Stimulated activated naive CD8-positive, alpha-beta T cell treated with anti-CD3 and anti-CD28 coated beads, Interleukin-15, Interleukin-2, amounts not matched to agents 100 U/mL and 50 U/mL, for 24 hours (primary cell): ENCODE measurements around the gene UBN1.

Experiments used
- ATAC-seq: fragments of 150-1000 bp; cut with Tn5 transposase; one replicate; pipeline ENCODE4 v1.10.0; 2021
- DNase-seq: peaks from one replicate; pipeline ENCODE4 v3.0.0; 2021

The UBN1 gene

DNA sequence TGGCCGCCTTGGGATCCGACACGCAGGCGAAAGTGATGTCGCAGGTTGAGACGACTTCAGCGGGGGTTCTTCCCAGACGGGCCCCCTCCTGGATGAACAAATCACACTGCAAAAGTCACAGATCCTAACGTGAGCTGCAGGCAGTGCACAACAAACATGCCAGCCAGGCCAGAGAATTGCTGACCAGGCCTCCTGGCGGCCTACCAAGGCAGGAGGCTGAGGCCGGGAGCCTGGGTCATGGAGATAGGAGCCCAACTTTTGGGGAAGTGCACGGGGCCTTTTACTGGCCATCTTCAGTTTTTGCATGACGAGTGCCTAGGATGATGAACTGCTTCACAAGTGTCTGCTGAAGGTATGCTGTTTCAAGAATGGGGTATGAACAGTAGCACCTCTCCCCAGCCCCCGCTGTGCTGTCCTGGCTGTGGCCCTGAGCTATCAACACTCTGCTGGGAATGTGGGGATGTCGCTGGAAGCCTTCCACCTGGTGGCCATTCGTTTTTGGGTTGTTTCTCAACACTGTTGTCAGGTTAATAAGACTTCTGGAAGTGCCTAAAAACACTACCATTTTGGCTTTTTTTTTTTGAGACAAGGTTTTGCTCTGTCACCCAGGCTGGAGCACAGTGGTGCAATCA is 32.6 kb upstream of the UBN1 start:
- no peak for DNase-seq
- ATAC-seq = no peak

DNA sequence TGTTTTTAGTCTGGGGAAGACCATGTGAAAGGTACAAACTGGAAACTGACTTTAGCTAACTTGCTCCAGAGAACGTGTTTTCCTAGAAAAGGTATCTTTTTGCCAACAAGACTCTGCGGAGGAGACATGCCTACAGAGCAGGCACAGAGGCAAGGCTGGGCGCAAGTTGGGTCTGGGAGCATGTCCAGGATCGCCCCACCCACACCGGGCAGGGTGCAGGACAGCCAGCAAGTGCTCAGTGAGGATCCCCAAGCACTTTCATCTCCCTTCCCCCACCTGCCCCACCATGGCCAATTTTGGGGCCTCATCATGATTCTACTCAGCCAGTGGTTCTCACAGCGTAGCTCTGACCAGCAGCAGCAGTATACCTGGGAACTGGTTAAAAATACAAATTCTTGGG is 26.6 kb upstream of the UBN1 start:
- ATAC-seq (no peak), DNase-seq (no peak)

GRCh38 chr16:4825196-4825595 is 22.1 kb upstream of the UBN1 start:
- DNase-seq = no peak
- ATAC-seq = no peak

- DNase-seq (no peak), ATAC-seq (no peak)
Measured at GRCh38 chr16:4826526-4826925, 20.8 kb upstream of the UBN1 start.

DNA sequence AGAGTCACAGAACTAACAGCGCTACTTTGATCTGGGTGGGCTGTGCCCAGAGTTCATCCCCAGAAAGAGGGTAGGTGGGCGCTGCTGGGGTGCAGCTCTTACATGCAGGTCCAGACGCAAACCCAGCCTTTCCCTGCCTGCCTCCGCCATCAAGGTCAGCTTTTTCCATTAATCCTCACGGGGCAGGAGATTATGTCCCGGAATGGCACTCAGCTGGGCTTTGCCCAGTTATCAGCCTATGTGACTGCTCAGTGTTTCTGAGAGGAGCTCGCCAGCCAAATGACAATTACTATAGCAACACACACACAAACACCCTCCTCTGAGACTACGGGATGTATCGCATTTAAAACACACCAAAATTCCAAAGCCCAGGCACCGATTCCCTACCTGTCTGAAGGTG is 20.3 kb upstream of the UBN1 start:
- no peak for DNase-seq
- ATAC-seq = no peak

DNA sequence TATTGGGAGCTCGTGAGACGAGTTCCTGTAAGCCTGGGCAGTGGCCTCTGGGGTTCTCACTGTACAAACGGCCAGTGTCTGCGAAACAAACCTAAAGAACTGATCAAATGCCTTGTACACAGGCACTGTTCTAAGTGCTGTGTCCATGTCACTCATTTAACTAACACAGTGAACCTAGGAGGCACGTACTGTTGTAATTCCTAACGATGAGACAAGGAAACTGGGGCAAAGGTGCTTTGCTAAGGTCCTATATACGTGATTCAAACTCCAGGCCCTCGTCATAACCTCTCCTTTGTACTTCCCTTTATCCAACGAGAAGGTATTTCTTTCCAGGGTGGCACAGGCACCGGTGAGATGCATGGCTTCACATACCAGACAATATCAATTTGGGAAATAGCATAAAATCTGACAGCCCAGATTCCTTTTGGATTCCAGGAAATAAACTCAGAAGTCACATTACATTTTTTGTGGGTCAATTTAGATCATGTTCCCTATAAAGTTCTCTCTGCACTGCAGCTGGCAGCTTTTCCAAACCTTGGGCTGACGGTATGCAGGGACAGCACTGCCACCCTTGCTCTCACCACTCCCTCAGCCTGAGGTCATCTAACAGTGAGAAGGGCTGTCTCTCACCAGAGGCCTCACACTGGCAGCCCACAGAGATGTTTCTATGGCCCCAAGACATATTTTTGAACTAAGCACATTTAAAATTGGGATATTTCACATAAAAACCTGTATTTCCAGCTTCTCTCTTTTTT is 18.5 kb upstream of the UBN1 start:
- ATAC-seq (no peak), DNase-seq (no peak)

- DNase-seq = no peak
- ATAC-seq = no peak
Measured at GRCh38 chr16:4830408-4830807, 16.9 kb upstream of the UBN1 start.

GRCh38 chr16:4831616-4832015 is 15.7 kb upstream of the UBN1 start:
- no peak for ATAC-seq
- no peak for DNase-seq

GRCh38 chr16:4832698-4833343 is 14.5 kb upstream of the UBN1 start:
- DNase-seq (no peak), ATAC-seq (no peak)

- DNase-seq (no peak), ATAC-seq (no peak)
Measured at GRCh38 chr16:4833584-4833983, 13.7 kb upstream of the UBN1 start.

DNA sequence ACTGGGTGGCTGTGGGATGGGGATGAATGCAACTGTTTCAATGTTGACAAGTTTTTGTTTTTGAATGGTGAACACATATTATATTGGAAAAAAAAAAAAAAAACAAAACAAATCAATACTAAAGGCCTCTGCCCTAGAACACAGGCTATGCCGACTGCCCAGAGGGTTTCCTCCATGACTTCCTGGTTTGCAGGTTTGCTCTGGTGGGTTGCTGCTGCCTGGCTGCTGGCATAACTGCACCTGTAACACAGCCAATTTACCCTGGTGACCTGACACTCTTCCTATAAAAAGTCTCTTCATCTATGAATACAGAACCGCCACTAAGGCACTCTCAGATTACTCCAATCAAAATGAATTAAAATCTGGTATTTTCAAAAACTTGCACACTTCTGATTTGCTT is 10.6 kb upstream of the UBN1 start:
- DNase-seq (no peak), ATAC-seq (no peak)

GRCh38 chr16:4837733-4838501 is 9.4 kb upstream of the UBN1 start:
- no peak for DNase-seq
- no peak for ATAC-seq

DNA sequence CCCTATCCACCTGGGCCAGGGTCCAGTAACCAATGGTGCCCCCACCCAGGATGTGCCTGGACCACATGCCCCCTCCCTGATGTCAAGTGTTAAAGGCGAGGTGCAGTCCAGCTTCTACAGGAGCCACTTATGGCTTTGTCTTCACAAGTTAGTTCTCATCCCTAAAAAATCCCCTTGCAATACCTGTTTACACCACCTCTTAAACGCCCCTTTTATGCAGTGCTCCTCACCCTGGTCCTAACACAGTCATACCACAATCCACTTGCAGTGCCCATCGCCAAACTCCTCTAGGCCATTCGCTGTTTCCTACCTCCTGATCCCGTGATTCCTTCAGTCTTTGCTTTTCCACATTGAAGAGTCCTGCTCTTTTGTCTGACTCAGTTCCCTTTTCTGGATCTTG is 7.3 kb upstream of the UBN1 start:
- no peak for DNase-seq
- no peak for ATAC-seq

GRCh38 chr16:4840984-4841383 is 6.3 kb upstream of the UBN1 start:
- DNase-seq (no peak), ATAC-seq (no peak)

- DNase-seq = peak; percentile 33
- ATAC-seq = no peak
Measured at GRCh38 chr16:4846503-4846900, 779 bp upstream of the UBN1 start.

- no peak for ATAC-seq
- DNase-seq = peak; percentile 48
Measured at GRCh38 chr16:4847774-4848587, 700 bp downstream of the UBN1 start.

DNA sequence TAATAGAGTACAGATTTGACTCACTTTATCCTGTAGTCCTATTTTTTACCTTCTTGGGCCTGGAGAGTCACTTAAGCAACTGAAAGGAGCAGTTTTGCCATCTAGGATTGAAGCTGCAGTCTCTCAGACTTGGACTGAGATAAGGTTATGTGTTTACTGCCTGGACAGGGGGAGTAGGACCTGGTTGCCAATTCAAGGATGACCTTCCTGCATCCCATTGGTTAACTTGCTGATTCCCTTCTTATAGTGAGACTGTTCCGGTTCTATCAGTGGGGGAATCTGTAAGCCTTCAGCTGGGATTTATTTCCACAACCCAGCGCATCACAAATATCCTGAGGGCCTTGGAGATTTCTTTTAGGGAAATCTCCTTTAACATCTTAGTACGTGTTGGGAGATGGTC is 2.9 kb downstream of the UBN1 start:
- ATAC-seq (no peak), DNase-seq (no peak)

GRCh38 chr16:4852221-4852872 is 5.1 kb downstream of the UBN1 start:
- no peak for ATAC-seq
- DNase-seq = no peak

DNA sequence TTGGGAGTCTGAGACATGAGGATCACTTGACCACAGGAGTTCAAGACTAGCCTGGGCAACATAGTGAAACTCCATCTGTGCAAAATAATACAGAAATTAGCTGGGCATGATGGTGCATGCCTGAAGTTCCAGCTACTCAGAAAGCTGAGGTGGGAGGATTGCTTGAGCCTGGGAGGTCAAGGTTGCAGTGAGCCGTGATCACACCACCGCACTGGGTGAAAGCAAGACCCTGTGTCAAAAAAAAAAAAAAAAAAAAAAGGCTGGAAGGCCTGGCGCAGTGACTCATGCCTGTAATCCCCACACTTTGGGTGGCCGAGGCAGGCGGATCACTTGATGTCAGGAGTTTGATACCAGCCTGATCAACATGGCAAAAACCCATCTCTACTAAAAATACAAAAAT is 8.1 kb downstream of the UBN1 start:
- no peak for ATAC-seq
- DNase-seq = no peak

- ATAC-seq (no peak), DNase-seq (no peak)
Measured at GRCh38 chr16:4855804-4856203, 8.5 kb downstream of the UBN1 start.

DNA sequence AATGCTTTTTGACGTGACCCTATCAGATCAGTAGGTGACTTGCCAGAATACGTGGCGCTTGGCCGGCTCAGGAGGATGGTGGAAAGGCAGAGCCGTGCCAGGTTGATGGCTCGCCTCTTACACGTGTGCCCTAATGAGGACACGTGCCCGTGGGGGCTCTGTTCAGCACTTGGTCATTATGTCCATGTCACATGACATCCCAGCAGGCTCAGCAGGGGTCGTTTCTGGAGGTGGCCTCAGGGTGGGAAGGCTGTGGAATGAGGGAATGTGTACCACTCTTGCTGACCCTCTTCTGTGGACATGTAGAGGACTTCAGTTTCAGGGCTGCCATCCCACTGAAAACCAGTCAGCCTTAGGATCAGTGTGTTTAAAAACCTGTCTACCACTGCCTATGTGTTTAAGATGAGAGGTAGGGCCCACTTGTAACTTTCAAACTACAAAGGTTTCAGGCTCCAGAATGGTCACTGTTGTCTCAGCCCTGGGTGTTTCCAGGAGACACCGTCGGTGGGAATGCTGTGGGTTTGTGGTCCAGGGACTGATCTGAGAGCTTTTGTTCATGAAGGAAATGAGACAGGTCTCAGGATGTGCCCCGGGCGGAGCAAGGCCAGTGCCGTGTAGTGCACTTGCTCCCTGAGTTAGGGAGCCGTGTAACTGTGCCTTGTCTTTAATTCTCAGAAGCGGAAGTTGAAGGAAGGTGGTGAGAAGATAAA is 12.1 kb downstream of the UBN1 start:
- no peak for DNase-seq
- ATAC-seq = no peak
